BJ (cell line): ENCODE data around the gene RSPRY1. TPM values are rescaled to one million over a fixed set of nuclear protein-coding genes. Genes with fewer than 3 reads are reported as not detected.
A peak's percentile ranks its signal among the peaks of the same experiment; 100 is the strongest.

Source experiments
- CTCF ChIA-PET: fragments of 350-600 bp; formaldehyde crosslinking; extraction: SDS; loops from one replicate; lab custom pipeline; 2021; ENCODE audit warnings: antibody characterized with exemption, inconsistent platforms; lab: Yijun Ruan, JAX
- POLR2A ChIA-PET: fragments of 300-600 bp; sonication (Branson Sonifier 250); formaldehyde crosslinking; extraction: SDS; loops from one replicate; lab custom pipeline; 2021; ENCODE audit warnings: antibody characterized with exemption; lab: Charles Lee
- DNase-seq: peaks from one replicate; pipeline ENCODE4 v3.0.0-alpha.2; 2011; ENCODE audit warnings: low read depth
- H3K27me3 ChIP-seq: 2 replicates; pipeline ENCODE4 v1.6.0; 2011; ENCODE audit warnings: low read length; ENCODE audit not compliant: control insufficient read depth, insufficient read depth
- H3K36me3 ChIP-seq: 2 replicates; pipeline ENCODE4 v1.5.1; 2011; ENCODE audit warnings: low read length; ENCODE audit not compliant: control insufficient read depth, insufficient read depth
- H3K4me3 ChIP-seq: 2 replicates; pipeline ENCODE4 v1.5.1; 2011; ENCODE audit warnings: low read depth, mild to moderate bottlenecking, control low read depth, low read length
- CTCF ChIP-seq: IDR thresholded peaks from 2 replicates; pipeline ENCODE4 v1.5.1; 2011; ENCODE audit warnings: low read depth, mild to moderate bottlenecking, control low read depth, inconsistent platforms, low read length, moderate library complexity; ENCODE audit not compliant: insufficient read depth
- polyA plus RNA-seq: library from polyadenylated mRNA; depleted of rRNA; stranded (reverse); fragments of >200 nt; gene quantifications from 2 replicates; pipeline ENCODE4 v1.2.3, GENCODE V29; 2011

RSPRY1 gene
- polyA plus RNA-seq, 1 experiment, result 29.7 TPM

DNA sequence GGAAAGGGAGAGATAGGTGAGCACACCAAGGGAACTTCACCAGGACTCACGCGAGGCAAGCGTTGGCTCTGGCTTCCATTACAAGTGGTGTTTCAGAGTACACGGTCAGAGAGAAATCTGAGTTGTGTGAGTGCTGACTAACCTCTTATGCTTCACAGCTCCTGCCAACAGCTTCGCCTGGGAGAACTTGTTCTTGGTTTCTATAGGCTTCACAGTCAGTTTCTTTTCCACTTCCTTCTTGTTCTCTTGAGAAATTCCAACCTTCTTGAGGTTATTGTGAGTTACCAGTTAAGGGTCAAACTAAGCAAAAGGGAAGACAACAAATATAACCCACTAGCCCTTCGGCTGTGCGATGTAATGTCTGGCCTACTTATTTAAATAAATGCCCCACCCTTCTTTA is 19.2 kb upstream of the RSPRY1 start:
- ChIA-PET CTCF (interaction anchor here (1.1 to 5.4 kb wide), 3 partner anchors 74 to 300 kb away, joined by 4 to 44 read pairs (median 14); partner anchors contain the start of gene CPNE2), POLR2A (no interaction called here)
- H3K36me3 ChIP-seq, result peaks cover 5% of the 10 kb centered on the region

DNA sequence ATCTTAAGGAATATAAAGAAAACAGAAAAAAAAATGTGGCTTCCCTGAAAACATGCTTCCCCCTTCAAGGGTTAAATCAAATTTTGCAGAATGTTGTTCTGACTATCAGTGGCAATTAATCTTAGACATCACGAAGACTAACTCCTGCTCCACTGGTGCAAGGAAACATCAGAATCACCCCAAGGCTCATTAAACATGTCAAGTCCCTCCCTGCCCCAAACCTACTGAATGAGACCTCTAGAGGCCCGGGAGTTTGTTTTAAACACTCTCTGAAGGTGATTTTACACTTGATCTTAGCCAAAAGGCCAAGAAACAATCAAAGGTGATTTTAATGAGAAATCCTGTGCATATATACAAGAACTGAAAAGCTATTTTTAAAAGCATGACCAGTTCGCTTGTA is 18.6 kb upstream of the RSPRY1 start:
- no peak for DNase-seq
- no peak for TF ChIP-seq CTCF
- Histone ChIP-seq H3K4me3 (no peak overlapping the region), H3K36me3 (peaks cover 4% of the 10 kb centered on the region), H3K27me3 (no peaks in the 10 kb centered on the region)
- ChIA-PET POLR2A (no interaction called here), CTCF (interaction anchor here (0.6 to 5.4 kb wide), 8 partner anchors 17 to 301 kb away, joined by 3 to 44 read pairs (median 4); partner anchors contain the start of gene CPNE2)

More for the DNA sequence above, 19.2 kb upstream of the RSPRY1 start:
- no peaks in the 10 kb centered on the region for H3K27me3 ChIP-seq
- no peak for DNase-seq
- no peak for TF ChIP-seq CTCF
- H3K4me3 ChIP-seq, result no peak overlapping the region

DNA sequence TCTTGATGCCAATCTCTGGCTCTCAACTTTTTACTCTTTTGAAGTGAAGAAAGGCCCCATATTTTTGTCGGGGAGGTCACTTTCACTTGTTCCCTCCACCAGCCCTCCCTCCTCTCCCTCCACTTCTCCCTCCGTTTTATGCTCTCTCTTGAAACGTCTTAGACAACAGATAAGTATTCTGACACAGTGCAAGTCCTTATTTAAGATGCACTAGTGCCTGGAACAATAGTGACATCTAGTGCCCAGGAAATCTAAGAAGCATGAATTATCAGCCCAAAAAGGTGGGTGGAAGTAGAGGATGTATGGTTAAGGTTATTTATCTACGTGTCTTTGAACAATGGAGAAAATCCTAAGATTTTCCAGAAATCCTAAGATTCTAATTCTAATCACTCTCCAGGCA is 18.2 kb upstream of the RSPRY1 start:
- TF ChIP-seq CTCF, result peak; percentile 77
- ChIA-PET CTCF (interaction anchor here (0.6 to 5.4 kb wide), 8 partner anchors 17 to 301 kb away, joined by 3 to 44 read pairs (median 4); partner anchors contain the start of gene CPNE2), POLR2A (no interaction called here)
- DNase-seq, result no peak
- peaks cover 7% of the 10 kb centered on the region for H3K36me3 ChIP-seq
- H3K4me3 ChIP-seq, result no peak overlapping the region
- H3K27me3 ChIP-seq, result no peaks in the 10 kb centered on the region

GRCh38 chr16:57169327-57169726 is 16.8 kb upstream of the RSPRY1 start:
- peaks cover 8% of the 10 kb centered on the region for H3K36me3 ChIP-seq
- H3K27me3 ChIP-seq, result no peaks in the 10 kb centered on the region
- ChIA-PET POLR2A (no interaction called here), CTCF (interaction anchor here (1.2 to 5.4 kb wide), 4 partner anchors 10 to 302 kb away, joined by 5 to 44 read pairs (median 5); no protein-coding TSS in a partner anchor)
- no peak for TF ChIP-seq CTCF
- no peak overlapping the region for H3K4me3 ChIP-seq
- DNase-seq, result no peak

- no peak for TF ChIP-seq CTCF
- H3K36me3 ChIP-seq, result peaks cover 6% of the 10 kb centered on the region
- H3K4me3 ChIP-seq, result no peak overlapping the region
- CTCF ChIA-PET, result interaction anchor here (0.6 to 1.9 kb wide), 3 partner anchors 79 to 244 kb away, joined by 3 to 8 read pairs (median 3); no protein-coding TSS in a partner anchor
- H3K27me3 ChIP-seq, result no peaks in the 10 kb centered on the region
- DNase-seq, result no peak
- POLR2A ChIA-PET, result no interaction called here
Observed at GRCh38 chr16:57172721-57173290, 13.3 kb upstream of the RSPRY1 start.
